Measurements from ENCODE around the gene HMCN2. TPM values are rescaled to one million over a fixed set of nuclear protein-coding genes. Genes with fewer than 3 reads are reported as not detected.

Gene HMCN2
- total and polyA plus RNA-seq, 2 of the 4 experiments (the other 2 are of a cell fraction), result 0.02 TPM; not detected in 1

DNA sequence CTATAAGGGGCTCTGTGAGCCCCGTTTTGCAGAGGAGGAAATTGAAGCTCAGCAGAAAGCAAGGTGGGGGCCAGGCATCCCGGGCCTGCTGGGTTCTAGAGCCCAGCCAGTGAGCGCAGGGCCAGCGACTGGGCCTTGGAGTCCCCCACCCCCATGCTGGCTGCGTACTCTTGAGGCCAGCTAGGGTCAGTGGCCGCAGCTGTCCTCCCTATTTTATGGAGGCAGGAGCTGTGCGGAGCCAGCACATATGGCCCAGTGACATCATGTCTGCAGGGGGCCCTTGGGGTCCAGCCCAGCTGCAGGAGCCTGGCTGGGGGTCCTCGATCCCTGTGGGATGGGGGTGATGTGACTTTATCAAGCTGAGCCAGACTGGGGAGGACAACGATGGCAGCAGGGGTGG is 71.3 kb downstream of the HMCN2 start:
- no peak overlapping the region for H2BK20ac ChIP-seq (ENCODE audit: low read depth, low read length)
- H2BK120ac ChIP-seq (ENCODE audit: low read depth, low read length), result no peak overlapping the region
- H3K9me1 ChIP-seq (ENCODE audit: insufficient read depth, low read length), result no peaks in the 10 kb centered on the region
- ChIA-PET CTCF (interaction anchor here (1.3 kb wide), 1 partner anchor 229 kb away, joined by 3 read pairs; no protein-coding TSS in a partner anchor), POLR2A (ENCODE audit: unreplicated experiment) (interaction anchor here (1.2 kb wide), 1 partner anchor 13 kb away, joined by 3 read pairs; no protein-coding TSS in a partner anchor)
- H4K8ac ChIP-seq (ENCODE audit: low read depth in 2 of 2, low read length in 2 of 2), result no peak overlapping the region
- H3K23ac ChIP-seq (ENCODE audit: low read depth, low read length), result no peak overlapping the region
- H3K4me2 ChIP-seq (ENCODE audit: low read depth, low read length), result no peak overlapping the region
- intact Hi-C loops (cut with micrococcal nuclease), result loop anchor here (10.0 kb wide), 1 partner anchor 62 kb away; no protein-coding TSS in a partner anchor
- no peak for ATAC-seq (ENCODE audit: low read depth)
- no peak overlapping the region for H3K4me3 ChIP-seq (ENCODE audit: insufficient read depth, low read depth, low read length)
- no peak overlapping the region for H2BK15ac ChIP-seq (ENCODE audit: low read depth, low read length)
- dilution Hi-C loops (cut with HindIII; ENCODE audit: low sequenced_read_pairs, unreplicated experiment), result no loop called here
- H3K27me3 ChIP-seq (ENCODE audit: control insufficient read depth, insufficient read depth, low read length), result peaks cover 28% of the 10 kb centered on the region
- H3K27ac ChIP-seq (ENCODE audit: insufficient read depth, low read length), result no peak overlapping the region
- H2BK5ac ChIP-seq (ENCODE audit: low read depth, low read length, poor library complexity, severe bottlenecking), result no peak overlapping the region
- no peak for DNase-seq
- WGBS, 2 experiments (ENCODE audit: extremely low coverage in 2 of 2, insufficient read length in 1 of 2), result 20% methylated on average over 2 of the region's 9 CpGs; no CpG with 5 or more reads in 1 of the 2 experiments
- in situ Hi-C loops (cut with MboI; ENCODE audit: low sequenced_read_pairs), result loop anchor here (5.0 kb wide), 1 partner anchor 225 kb away; no protein-coding TSS in a partner anchor
- H3K18ac ChIP-seq (ENCODE audit: low read depth, low read length), result no peak overlapping the region
- no peak overlapping the region for H3K9ac ChIP-seq (ENCODE audit: low read depth, low read length)
- H4K20me1 ChIP-seq (ENCODE audit: insufficient read depth, low read length), result no peaks in the 10 kb centered on the region
- H2AK5ac ChIP-seq (ENCODE audit: low read depth, low read length), result no peak overlapping the region
- H3K9me3 ChIP-seq (ENCODE audit: control insufficient read depth, insufficient read depth, low read length), result no peaks in the 10 kb centered on the region
- TF ChIP-seq, protein P1, sequence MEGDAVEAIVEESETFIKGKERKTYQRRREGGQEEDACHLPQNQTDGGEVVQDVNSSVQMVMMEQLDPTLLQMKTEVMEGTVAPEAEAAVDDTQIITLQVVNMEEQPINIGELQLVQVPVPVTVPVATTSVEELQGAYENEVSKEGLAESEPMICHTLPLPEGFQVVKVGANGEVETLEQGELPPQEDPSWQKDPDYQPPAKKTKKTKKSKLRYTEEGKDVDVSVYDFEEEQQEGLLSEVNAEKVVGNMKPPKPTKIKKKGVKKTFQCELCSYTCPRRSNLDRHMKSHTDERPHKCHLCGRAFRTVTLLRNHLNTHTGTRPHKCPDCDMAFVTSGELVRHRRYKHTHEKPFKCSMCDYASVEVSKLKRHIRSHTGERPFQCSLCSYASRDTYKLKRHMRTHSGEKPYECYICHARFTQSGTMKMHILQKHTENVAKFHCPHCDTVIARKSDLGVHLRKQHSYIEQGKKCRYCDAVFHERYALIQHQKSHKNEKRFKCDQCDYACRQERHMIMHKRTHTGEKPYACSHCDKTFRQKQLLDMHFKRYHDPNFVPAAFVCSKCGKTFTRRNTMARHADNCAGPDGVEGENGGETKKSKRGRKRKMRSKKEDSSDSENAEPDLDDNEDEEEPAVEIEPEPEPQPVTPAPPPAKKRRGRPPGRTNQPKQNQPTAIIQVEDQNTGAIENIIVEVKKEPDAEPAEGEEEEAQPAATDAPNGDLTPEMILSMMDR (conservative IDR thresholded peaks at IDR 0.05; ENCODE audit: low read depth, low read length), result no peak
- no peak for TF ChIP-seq SMC3 (IDR thresholded peaks at IDR 0.05; ENCODE audit: low read depth, low read length)
- TF ChIP-seq MAFK (IDR thresholded peaks at IDR 0.05; ENCODE audit: low read depth, low read length), result no peak
- no peak for TF ChIP-seq MXI1 (IDR thresholded peaks at IDR 0.05; ENCODE audit: borderline replicate concordance, low read depth, low read length)
- TF ChIP-seq, protein P2, sequence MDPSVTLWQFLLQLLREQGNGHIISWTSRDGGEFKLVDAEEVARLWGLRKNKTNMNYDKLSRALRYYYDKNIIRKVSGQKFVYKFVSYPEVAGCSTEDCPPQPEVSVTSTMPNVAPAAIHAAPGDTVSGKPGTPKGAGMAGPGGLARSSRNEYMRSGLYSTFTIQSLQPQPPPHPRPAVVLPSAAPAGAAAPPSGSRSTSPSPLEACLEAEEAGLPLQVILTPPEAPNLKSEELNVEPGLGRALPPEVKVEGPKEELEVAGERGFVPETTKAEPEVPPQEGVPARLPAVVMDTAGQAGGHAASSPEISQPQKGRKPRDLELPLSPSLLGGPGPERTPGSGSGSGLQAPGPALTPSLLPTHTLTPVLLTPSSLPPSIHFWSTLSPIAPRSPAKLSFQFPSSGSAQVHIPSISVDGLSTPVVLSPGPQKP (IDR thresholded peaks at IDR 0.05; ENCODE audit: borderline replicate concordance, low read depth, low read length), result no peak
- no peak for TF ChIP-seq CEBPB (IDR thresholded peaks at IDR 0.05; ENCODE audit: low read depth, low read length)
- TF ChIP-seq FOS (IDR thresholded peaks at IDR 0.05; ENCODE audit: low read depth, low read length), result no peak
- no peak for TF ChIP-seq POLR2A (IDR thresholded peaks at IDR 0.05; ENCODE audit: low read depth, low read length)
- no peak for TF ChIP-seq CHD1 (IDR thresholded peaks at IDR 0.05; ENCODE audit: low read depth, low read length)
- TF ChIP-seq BHLHE40 (IDR thresholded peaks at IDR 0.05; ENCODE audit: low read depth, low read length), result no peak
- TF ChIP-seq RFX5 (IDR thresholded peaks at IDR 0.05; ENCODE audit: low read depth, low read length), result no peak
- TF ChIP-seq MAZ (IDR thresholded peaks at IDR 0.05; ENCODE audit: borderline replicate concordance, low read depth, low read length), result no peak
- TF ChIP-seq NFE2L2 (IDR thresholded peaks at IDR 0.05; ENCODE audit: low read depth, low read length), result no peak
- no peak overlapping the region for H3K4ac ChIP-seq (ENCODE audit: low read depth, low read length)
- H2AK9ac ChIP-seq (replicated peaks; ENCODE audit: low read depth, low read length, poor library complexity), result no peak overlapping the region
- no peaks in the 10 kb centered on the region for H3K79me1 ChIP-seq (ENCODE audit: low read depth in 1 of 2, low read length in 2 of 2)
- no TSS peak for BruUV-seq (replicated peaks)
- H4K5ac ChIP-seq (ENCODE audit: low read depth, low read length), result no peak overlapping the region
- no peak overlapping the region for H2AFZ ChIP-seq (replicated peaks; ENCODE audit: low read length, poor library complexity)
- H4K91ac ChIP-seq (ENCODE audit: insufficient read depth, low read depth, low read length), result no peak overlapping the region
- H3K56ac ChIP-seq (ENCODE audit: extremely low read depth, insufficient read depth, low read length), result no peak overlapping the region
- no peaks in the 10 kb centered on the region for H3K36me3 ChIP-seq (ENCODE audit: control insufficient read depth, insufficient read depth, low read length)
- H3K14ac ChIP-seq (replicated peaks; ENCODE audit: low read depth, low read length), result no peak overlapping the region
- H3K4me1 ChIP-seq (ENCODE audit: control insufficient read depth, insufficient read depth, low read length), result peaks cover 5% of the 10 kb centered on the region; the same call in 1 of the 2 replicates
